Body of pancreas (tissue), 4 donors: ENCODE data around the gene SCN3A.

ENCODE experiments used
- CTCF ChIP-seq, 7 experiments: fragments of 450-650 bp in 4 of 7; fragments of 200-600 bp in 3 of 7; sonication (generic) in 3 of 7; IDR thresholded peaks; one replicate each; pipeline ENCODE4 v1.5.1; 2016 to 2019; ENCODE audit warnings: antibody characterized with exemption in 7 of 7
- POLR2A ChIP-seq, 3 donors: fragments of 450-650 bp; IDR thresholded peaks; one replicate each; pipeline ENCODE4 v1.6.1; 2016; ENCODE audit warnings: antibody characterized with exemption in 3 of 3, mild to moderate bottlenecking in 2 of 3

- TF ChIP-seq CTCF (IDR thresholded peaks at IDR 0.05): no peak
- TF ChIP-seq POLR2A (IDR thresholded peaks at IDR 0.05): no peak
These were observed 136.0 kb downstream of the SCN3A start for GRCh38 chr2:165067643-165068486.
